ENCODE results near the gene MICOS13. TPM values are rescaled to one million over a fixed set of nuclear protein-coding genes. Genes with fewer than 3 reads are reported as not detected.

The MICOS13 gene
- polyA plus RNA-seq, 1 donor from 2014 or later: 46.0 TPM

DNA sequence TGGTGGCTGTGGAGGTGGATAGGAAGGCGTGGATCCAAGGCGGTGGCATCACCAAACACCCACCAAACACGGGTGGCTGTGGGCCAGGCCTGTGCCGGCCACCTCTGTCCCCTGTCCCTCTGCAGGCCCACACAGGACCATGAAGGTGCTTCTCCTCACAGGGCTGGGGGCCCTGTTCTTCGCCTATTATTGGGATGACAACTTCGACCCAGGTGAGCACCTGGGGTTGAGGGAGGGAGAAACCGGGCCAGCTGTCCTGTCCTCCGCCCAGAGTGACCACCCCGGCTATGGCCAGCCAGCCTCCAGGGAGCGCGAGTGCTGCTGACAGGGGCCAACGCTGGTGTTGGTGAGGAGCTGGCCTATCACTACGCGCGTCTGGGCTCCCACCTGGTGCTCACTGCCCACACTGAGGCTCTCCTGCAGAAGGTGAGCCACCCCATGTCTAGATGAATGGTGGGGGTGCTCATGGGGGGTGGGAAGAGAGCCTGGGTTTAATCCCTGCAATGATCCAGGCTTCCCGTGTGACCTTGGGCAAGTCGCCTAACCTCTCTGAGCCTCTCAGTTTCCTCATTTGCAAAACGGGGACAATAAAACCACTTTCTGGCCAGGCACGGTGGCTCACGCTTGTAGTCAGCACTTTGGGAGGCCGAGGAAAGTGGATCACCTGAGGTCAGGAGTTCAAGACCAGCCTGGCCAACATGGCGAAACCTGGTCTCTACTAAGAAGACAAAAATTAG, 4.5 kb upstream of the MICOS13 start:
- no peaks in the 10 kb centered on the region for H3F3A ChIP-seq (ENCODE audit: insufficient read depth, low read length, poor library complexity, severe bottlenecking)
- H2AFZ ChIP-seq (ENCODE audit: low read depth, low read length): no peak overlapping the region
- no peak overlapping the region for H3K27ac ChIP-seq (ENCODE audit: low read length)
- no peak overlapping the region for H3K4me3 ChIP-seq (ENCODE audit: low read length)
- H3K79me2 ChIP-seq (replicated peaks; ENCODE audit: insufficient read depth, low read length): peaks cover 19% of the 10 kb centered on the region
- no peaks in the 10 kb centered on the region for H3K9me2 ChIP-seq (ENCODE audit: insufficient read depth, low read length)
- no peak overlapping the region for H3K9ac ChIP-seq (ENCODE audit: low read length)
- no peaks in the 10 kb centered on the region for H3K27me3 ChIP-seq (ENCODE audit: insufficient read depth, low read depth, low read length)
- H3K4me2 ChIP-seq (ENCODE audit: low read length): no peak overlapping the region
- no peaks in the 10 kb centered on the region for H4K20me1 ChIP-seq (ENCODE audit: insufficient read depth)
- no peaks in the 10 kb centered on the region for H3K9me3 ChIP-seq (ENCODE audit: low read length)
- no peak for TF ChIP-seq TAF1 (IDR thresholded peaks at IDR 0.05; ENCODE audit: low read depth)
- no peak for TF ChIP-seq POLR2AphosphoS5 (IDR thresholded peaks at IDR 0.05)
- no peak for TF ChIP-seq RAD21 (conservative IDR thresholded peaks at IDR 0.05)
- TF ChIP-seq EP300 (conservative IDR thresholded peaks at IDR 0.05; ENCODE audit: poor library complexity, severe bottlenecking): no peak
- TF ChIP-seq, protein P1, sequence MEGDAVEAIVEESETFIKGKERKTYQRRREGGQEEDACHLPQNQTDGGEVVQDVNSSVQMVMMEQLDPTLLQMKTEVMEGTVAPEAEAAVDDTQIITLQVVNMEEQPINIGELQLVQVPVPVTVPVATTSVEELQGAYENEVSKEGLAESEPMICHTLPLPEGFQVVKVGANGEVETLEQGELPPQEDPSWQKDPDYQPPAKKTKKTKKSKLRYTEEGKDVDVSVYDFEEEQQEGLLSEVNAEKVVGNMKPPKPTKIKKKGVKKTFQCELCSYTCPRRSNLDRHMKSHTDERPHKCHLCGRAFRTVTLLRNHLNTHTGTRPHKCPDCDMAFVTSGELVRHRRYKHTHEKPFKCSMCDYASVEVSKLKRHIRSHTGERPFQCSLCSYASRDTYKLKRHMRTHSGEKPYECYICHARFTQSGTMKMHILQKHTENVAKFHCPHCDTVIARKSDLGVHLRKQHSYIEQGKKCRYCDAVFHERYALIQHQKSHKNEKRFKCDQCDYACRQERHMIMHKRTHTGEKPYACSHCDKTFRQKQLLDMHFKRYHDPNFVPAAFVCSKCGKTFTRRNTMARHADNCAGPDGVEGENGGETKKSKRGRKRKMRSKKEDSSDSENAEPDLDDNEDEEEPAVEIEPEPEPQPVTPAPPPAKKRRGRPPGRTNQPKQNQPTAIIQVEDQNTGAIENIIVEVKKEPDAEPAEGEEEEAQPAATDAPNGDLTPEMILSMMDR (IDR thresholded peaks at IDR 0.05; ENCODE audit: poor library complexity, severe bottlenecking): no peak
- TF ChIP-seq, protein P2, sequence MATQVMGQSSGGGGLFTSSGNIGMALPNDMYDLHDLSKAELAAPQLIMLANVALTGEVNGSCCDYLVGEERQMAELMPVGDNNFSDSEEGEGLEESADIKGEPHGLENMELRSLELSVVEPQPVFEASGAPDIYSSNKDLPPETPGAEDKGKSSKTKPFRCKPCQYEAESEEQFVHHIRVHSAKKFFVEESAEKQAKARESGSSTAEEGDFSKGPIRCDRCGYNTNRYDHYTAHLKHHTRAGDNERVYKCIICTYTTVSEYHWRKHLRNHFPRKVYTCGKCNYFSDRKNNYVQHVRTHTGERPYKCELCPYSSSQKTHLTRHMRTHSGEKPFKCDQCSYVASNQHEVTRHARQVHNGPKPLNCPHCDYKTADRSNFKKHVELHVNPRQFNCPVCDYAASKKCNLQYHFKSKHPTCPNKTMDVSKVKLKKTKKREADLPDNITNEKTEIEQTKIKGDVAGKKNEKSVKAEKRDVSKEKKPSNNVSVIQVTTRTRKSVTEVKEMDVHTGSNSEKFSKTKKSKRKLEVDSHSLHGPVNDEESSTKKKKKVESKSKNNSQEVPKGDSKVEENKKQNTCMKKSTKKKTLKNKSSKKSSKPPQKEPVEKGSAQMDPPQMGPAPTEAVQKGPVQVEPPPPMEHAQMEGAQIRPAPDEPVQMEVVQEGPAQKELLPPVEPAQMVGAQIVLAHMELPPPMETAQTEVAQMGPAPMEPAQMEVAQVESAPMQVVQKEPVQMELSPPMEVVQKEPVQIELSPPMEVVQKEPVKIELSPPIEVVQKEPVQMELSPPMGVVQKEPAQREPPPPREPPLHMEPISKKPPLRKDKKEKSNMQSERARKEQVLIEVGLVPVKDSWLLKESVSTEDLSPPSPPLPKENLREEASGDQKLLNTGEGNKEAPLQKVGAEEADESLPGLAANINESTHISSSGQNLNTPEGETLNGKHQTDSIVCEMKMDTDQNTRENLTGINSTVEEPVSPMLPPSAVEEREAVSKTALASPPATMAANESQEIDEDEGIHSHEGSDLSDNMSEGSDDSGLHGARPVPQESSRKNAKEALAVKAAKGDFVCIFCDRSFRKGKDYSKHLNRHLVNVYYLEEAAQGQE (IDR thresholded peaks at IDR 0.05; ENCODE audit: borderline replicate concordance): no peak
- no peak for TF ChIP-seq EZH2 (IDR thresholded peaks at IDR 0.05; ENCODE audit: borderline replicate concordance, insufficient read depth, low read length, poor library complexity, severe bottlenecking)
- no peak for TF ChIP-seq MXI1 (conservative IDR thresholded peaks at IDR 0.05; ENCODE audit: poor library complexity, severe bottlenecking)
- no peak for TF ChIP-seq SMC3 (conservative IDR thresholded peaks at IDR 0.05; ENCODE audit: poor library complexity)
- H3K36me3 ChIP-seq (ENCODE audit: insufficient read depth, low read length): no peaks in the 10 kb centered on the region

DNA sequence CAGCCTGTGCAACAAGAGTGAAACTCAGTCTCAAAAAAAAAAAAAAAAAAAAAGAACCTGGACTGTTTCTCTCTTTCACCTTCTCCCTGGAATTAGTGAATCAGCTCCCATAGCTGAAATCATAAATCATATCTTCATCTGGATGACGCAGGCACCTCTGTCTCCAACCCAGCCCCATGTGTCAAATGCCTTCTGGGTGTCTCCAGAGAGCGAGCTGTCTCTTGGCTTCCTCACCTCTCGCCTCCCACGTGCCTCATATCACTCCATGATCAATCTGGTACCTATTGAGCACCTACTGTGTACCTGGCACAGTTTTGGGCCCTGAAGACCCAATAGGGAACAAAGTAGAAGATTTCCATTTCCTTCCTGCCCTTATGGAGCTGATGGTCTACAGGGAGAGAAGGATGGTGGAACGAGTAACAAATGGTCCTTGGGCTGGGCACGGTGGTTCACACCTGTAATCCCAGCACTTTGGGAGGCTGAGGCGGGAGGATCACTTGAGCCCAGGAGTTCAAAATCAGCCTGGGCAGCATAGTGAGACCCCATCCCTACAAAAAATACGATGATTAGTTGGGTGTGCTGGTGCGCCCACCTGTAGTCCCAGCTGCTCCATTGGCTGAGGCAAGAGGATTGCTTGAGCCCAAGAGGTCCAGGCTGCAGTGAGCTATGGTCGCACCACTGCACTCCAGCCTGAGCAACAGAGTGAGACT, 3.0 kb upstream of the MICOS13 start:
- Histone ChIP-seq H3K36me3 (ENCODE audit: insufficient read depth, low read length) (no peaks in the 10 kb centered on the region), H3K4me2 (ENCODE audit: low read length) (no peak overlapping the region), H3K27ac (ENCODE audit: low read length) (no peak overlapping the region), H3K4me3 (ENCODE audit: low read length) (no peak overlapping the region), H4K20me1 (ENCODE audit: insufficient read depth) (no peaks in the 10 kb centered on the region), H3K27me3 (ENCODE audit: insufficient read depth, low read depth, low read length) (no peaks in the 10 kb centered on the region), H3K9me2 (ENCODE audit: insufficient read depth, low read length) (no peaks in the 10 kb centered on the region), H2AFZ (ENCODE audit: low read depth, low read length) (no peak overlapping the region), H3K79me2 (replicated peaks; ENCODE audit: insufficient read depth, low read length) (peaks cover 19% of the 10 kb centered on the region), H3K9me3 (ENCODE audit: low read length) (no peaks in the 10 kb centered on the region), H3K9ac (ENCODE audit: low read length) (no peak overlapping the region), H3F3A (ENCODE audit: insufficient read depth, low read length, poor library complexity, severe bottlenecking) (no peaks in the 10 kb centered on the region)
- TF ChIP-seq MXI1 (conservative IDR thresholded peaks at IDR 0.05; ENCODE audit: poor library complexity, severe bottlenecking): no peak
- no peak for TF ChIP-seq TAF1 (IDR thresholded peaks at IDR 0.05; ENCODE audit: low read depth)
- TF ChIP-seq EZH2 (IDR thresholded peaks at IDR 0.05; ENCODE audit: borderline replicate concordance, insufficient read depth, low read length, poor library complexity, severe bottlenecking): no peak
- no peak for TF ChIP-seq RAD21 (conservative IDR thresholded peaks at IDR 0.05)
- TF ChIP-seq POLR2AphosphoS5 (IDR thresholded peaks at IDR 0.05): no peak
- no peak for TF ChIP-seq EP300 (conservative IDR thresholded peaks at IDR 0.05; ENCODE audit: poor library complexity, severe bottlenecking)
- TF ChIP-seq, protein P1 (IDR thresholded peaks at IDR 0.05; ENCODE audit: poor library complexity, severe bottlenecking): no peak
- no peak for TF ChIP-seq SMC3 (conservative IDR thresholded peaks at IDR 0.05; ENCODE audit: poor library complexity)
- TF ChIP-seq, protein P2 (IDR thresholded peaks at IDR 0.05; ENCODE audit: borderline replicate concordance): no peak
